GM19023 (cell line): ENCODE results near the gene RAD21L1.
"Not testable (repeated sequence)": the region's sequence is repeated elsewhere in the genome, so short reads cannot be mapped to it uniquely, and the experiment has no call there.

ENCODE experiments used
- ATAC-seq: cut with Tn5 transposase; IDR thresholded peaks from one replicate; pipeline ENCODE4 v1.9.1; 2021; ENCODE audit warnings: mild to moderate bottlenecking, moderate library complexity; ENCODE audit not compliant: unreplicated experiment

RAD21L1 gene

DNA sequence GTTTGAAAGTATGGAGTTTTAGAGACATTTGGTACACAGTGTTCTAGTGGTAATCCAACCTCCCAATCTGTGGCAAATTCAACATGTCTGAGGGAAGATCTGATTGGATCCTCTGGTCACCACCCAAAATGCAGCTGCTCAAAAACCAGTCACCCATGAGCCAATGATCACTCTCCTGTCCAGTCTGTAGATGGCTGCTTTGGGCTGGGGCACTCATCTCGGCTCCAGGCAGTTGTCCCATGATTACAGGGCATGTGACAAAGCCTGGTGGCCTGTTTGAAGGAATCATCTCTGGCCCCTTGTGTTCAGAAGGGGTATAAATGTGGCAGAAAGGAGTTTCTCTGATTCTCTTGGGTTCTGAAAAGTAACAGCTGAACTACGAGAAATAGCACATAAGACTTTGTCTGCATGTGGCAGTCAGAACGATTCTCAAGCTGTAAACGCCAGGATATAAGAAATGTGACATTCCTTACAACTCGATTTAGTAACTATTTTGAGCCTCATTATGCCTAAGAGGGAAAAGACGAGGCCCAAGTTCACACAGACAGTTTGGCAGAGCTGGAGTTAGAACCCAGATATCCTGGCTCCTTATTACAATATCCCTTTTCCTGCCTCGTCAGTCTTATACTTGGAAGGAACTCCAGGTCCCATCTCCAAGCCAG lies 26.5 kb upstream of the RAD21L1 start:
- ATAC-seq, result no peak

DNA sequence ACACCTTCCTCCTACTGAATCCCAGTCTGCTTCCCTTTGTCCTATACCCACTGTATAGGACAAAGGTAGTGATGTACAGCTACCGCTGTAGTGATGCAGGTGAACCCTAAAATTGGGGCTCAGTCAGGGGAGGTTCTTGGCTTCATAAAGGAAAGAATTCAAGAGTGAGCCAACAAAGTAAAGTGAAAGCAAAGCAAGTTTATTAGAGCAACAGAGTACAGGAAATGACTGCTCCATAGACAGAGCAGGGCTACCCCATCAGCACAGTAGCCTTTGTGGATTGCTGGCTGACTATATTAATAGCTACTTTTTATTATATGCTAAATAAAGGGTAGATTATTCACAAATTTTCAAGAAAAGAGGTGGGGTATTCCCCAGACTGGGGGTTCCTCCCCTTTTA lies 25.9 kb upstream of the RAD21L1 start:
- no peak for ATAC-seq

DNA sequence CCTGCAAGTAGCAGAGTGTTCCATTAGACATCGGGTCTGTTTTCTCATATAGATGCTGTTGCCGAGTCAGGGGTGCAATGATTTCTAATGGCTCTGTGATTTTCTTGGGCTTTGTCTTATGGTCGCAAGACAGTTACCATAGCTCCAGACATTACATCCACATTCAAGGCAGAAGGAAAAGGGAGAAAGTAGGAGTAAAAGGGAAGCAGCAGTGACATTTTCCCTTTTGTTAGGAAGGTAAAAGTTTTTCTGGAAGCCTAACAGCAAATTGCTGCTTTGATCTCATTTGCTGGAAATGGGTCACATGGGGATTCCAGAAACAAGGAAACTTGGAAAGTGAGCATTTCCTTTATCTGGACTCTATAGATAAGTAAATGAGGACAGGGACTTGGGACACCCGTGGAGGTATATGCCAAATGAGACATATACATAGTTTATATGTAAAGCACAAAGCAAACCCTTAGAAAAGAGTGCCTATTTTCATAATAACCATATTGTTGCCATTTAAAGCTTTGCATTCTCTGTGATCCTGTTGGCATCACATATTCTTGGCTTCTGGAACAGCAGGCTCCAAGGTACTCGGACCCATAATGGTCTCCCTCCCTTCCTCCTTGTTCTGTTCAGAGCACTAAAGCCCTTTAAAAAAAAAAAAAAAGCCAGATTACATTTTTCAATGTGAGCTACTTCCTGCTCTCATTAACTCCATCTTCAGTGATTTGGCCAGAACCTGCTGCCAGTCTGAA lies 22.9 kb upstream of the RAD21L1 start, which contains the start of gene C20orf202:
Gene C20orf202, plus strand, starts transcription at position 693 of the 743 bp plus-strand sequence. CDS start 132 bp downstream, outside the sequence.
- ATAC-seq, result no peak

DNA sequence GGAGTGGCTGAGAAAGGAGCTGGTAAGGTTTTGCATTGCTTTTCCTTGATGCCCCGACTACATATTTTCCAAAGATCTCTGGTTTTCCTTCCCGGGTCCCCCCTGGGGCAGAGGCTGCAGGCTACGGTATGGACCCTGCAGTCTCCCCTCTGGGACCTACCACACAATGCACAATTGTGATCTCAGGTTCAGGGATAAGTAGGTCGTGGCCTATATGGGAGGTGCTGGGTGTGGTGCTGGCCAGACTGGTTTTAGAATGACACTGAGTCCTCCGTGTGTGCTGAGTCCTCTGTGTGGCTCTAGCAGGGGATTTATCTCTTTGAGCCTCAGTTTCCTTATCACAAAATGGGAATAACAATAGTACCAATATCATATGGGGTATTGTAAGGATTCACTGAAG lies 22.2 kb upstream of the RAD21L1 start:
- no peak for ATAC-seq

DNA sequence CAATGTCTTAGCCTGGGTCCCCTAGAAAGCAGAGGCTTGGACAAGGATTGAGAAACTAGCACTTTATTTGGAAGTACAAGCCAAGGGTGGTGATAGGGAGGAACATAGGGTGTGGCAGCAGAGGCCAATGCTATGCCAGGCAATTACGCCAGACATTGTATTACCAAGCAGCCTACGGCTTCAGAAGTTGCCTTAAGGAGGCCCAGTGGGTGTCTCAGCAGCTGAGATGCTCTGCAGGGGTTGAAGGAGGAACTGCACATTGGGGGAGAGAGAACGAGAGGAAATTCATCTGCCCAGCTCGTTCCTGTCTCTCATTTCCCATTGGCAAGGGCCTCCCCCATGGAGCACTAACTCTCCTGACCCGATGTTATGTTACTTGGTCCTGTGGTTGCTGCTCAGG lies 21.7 kb upstream of the RAD21L1 start:
- no peak for ATAC-seq

DNA sequence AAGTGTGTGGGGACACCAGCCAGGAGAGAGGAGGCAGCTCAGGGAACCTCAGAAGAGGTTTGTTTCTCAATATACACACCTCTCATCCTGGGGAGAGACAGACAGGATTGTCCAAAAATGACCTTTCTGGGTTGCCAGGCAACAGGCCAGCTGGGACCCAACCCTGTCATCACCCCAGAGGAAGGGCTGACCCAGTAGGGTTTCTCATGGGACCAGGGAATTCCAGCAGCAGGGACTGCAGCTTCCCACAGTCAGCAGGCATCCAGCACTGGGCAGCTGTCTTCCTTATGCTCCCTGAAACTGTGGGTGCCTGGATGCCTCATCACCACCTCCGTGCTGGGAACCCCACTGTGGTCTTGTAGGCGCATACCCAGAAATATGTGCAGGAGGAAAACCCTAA lies 21.3 kb upstream of the RAD21L1 start:
- no peak for ATAC-seq

DNA sequence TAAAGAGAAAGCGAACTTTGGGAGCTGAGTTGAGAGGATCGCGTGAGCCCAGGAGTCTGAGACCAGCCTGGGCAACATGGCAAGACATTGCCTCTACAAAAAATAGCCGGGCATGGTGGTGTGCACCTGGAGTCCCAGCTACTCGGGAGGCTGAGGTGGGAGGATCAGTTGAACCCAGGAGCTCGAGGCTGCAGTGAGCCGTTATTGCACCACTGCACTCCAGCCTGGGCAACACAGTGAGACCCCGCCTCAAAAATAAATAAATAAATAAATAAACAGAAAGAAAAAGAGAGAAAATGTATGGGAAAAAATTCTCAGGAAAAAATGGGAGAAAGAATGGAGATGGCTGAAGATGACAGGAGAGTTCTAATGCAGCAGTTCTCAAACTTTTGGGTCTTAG lies 20.0 kb upstream of the RAD21L1 start:
- no peak for ATAC-seq

DNA sequence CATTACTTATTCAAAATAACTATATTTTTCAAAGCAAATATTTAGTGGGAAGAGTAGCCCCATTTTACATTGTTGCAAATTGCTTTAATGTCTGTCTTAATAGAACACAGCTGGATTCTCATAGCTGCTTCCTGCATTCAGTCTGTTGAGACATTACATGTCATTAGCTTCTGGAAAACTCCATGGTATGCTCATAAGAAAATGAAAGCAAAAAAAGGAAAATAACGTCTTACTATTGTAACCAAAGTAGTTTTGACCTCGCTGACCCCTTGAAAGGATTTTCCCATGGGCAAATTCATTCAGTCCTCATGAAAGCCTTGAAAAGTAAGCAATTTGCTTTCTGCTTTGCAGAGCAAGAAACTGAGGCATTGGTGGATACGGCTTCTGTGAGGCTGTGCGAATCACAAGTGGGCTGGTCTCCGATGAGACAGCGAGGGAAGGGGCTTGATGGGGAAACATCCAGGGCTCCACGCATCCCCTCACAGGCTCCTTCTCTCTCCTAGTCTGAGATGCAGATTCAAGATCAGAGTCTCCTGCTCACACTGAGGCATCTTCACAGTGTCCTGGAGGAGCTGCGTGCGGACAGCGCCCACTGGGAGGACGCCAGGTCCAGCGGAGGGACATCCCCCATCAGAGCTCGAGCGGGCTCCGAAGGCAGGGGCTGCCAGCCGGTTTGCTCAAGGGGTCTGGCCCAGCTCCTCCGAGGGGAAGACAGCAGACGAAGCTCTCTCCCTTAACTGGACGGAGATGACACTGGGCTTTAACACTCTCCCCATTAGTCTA lies 19.3 kb upstream of the RAD21L1 start:
- no peak for ATAC-seq

DNA sequence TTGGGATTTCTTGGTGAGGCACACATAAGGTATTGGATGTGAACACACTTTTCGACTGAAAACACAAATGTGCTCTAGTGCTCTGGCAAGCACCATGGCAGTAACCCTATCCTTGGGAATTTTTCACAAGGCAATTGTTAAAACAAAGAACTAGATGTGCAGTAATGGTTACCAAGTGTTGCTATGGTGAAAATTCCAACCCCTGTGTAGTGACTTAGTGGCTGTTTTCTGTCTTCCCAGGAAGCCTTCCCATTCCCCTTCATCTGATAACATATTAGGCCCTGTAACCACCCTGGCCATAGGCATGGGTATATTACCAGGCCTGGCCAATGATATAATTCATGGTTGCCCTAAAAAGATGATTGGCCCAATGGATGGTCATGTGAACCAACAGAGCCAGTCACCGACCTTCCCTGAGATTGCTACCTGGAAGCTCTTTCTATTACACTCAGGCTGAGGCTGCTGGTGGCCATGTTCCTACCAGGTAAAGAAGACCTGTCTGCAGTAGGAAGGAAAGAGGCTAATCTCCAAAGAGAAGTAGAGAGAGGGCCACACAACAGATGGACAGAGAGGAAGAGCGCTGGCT lies 18.5 kb upstream of the RAD21L1 start:
- ATAC-seq, result no peak

DNA sequence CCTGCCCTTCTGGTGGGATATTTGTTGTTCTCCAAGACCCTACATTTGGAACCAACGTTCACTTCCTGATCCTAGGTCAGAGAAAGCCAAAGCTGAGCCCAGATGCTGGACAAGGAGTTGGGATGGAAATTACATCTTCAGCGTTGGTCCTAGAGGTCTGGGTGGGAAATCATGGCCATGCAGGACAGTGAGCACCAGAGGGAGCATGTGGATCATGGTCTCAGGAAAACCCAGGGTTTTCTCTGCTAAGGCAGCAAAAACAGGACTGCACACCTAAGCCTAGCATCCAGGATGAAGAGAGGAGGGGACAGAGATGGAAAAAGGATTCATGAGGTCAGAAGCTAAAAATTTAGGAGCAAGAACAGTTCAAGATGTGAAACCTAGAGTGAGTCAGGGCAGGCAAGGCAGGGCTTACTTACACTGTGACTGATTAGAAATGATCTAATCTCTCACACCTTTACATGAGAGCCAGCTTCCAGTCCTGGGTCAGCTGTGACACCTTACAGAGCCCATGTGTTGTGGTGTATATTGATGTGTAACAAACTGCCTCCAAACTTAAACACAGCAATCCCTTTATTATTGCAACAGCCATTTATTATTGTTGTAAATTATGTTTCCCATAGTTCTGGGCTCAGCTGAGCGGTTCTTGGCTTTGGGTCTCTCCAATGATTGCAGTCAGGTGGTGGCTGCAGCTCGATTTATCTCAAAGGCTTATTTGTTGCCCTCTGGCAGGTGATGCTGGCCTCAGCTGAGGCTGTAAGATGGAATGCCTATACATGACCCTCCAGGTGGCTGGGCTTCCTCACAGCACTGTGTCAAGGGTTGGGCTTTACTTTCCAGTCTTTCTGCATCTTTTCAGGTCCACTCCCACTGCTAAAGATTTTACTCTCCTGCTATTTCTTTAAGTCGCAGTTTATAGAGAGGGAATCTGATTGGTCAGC lies 16.1 kb upstream of the RAD21L1 start:
- no peak for ATAC-seq

DNA sequence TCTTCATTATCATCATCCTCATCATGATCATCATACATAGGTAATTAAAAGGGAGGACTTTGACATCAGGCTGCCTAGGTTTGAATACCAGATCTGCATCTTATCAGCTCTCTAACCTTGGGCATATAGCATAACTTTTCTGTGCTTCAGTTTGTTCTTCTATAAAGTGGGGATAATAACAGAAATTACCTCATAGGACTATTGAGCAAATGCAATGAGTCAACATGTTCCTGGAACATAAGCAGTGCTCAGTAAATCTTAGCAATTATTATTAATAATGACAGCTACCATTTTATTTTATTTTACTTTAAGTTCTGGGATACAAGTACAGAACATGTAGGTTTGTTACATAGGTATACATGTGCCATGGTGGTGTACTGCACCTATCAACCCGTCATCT lies 15.3 kb upstream of the RAD21L1 start:
- no peak for ATAC-seq

DNA sequence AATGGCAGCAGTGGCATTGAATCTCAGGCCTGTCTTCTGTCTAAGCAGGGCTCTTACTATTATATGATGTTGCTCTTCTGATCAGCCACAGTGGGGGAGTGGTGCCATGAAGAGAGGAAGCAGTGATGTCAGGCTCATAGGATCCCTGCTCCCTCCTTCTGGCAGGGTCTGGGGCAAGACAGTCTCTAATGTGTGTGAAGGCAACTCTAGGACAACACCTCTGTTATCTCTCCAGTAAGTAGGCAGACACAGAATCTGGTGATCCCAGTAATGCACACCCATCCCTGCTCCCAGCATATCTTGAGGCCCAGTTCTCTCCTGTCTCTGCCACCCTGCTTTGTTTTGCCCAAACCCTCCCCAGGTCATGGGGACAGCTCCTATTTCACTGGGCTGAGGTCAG lies 13.8 kb upstream of the RAD21L1 start:
- ATAC-seq, result no peak

DNA sequence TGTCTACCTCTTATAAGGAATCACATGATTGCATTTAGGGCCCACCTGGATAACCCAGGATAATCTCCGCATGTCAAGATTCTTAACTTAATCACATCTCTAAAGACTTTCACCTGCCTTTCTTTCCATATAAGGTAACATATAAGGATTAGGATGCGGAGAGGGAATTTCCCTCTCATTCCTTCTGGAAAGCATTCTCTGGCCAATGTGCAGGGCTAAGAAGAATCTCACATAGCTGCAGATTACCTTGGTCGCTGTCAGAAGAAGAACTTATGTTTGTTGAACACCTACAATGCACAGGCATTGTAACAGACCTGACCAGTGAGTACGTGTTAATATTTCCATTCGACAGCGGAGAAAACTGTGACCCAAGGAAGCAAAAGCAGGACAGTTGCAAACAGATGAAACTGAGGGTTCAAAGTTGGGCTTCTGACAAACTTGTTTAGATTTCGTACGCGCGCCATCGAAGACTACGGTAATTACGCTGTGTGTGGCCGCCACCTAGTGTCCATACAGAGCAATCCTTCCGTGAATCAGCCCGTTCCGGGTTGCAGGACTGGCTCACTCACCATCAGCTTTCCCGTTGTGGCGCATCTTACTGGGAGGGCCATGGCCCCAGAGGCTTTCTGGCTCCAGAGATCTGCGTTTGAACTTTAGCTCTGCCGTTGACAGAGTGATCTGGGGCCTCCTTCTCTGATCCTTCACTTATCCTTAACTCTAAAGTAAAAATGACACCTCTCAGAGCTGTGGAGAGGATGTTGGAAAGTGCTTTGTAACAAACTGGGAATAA lies 13.0 kb upstream of the RAD21L1 start:
- no peak for ATAC-seq

DNA sequence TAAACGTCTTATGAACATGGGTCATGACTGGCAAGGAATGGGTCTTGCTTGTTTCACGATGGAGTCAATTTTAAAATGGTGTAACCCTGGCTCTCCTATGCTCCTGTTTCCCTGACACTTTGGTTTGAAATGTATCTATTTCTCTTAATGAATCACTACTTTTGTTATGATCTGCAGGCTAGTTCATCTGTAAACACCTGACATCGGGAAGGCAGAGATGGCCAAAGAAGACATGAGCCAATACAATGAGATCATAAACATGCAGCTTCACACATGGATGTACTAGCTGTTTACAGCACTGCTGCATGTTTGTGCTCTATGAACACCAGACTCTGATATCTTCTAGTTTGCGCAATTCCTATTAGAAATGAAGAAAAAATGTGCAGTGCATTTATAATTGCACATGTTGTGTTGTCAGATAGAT lies 11.0 kb upstream of the RAD21L1 start:
- no peak for ATAC-seq

DNA sequence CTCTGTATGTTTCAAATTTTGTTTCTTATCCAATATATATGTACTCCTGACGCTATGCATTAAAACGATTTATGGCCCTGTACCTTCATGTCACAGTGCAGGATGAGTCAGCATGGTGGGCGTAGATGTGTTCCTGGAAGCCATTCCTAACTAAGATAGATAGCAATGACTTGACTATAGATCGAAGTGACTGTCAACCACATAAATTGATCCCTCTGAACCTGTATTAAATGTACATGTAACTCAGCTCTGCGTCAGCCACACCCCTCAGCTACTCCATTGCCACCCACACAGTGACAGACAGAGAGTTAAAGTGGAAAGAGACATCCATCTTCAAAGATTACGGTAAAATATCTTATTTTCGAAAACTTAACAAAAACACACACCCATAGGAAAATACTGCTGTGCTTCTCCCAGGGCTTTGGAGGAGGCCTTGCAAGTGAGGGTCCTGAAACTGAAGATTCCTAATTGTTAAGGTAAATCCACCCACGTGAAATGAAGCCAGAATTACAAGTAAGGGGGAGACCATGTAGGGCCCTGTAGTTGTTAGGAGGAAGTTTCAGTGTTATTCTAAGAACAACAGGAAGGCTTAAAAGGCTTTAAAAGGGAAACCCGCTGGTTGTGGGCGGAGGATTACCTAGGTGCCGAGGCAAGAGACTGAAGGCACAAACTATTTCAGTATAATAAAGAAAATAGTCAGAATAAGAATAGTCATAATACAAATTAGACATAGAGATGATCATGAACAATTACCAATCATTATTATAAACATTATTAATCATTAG lies 10.3 kb upstream of the RAD21L1 start:
- no peak for ATAC-seq

DNA sequence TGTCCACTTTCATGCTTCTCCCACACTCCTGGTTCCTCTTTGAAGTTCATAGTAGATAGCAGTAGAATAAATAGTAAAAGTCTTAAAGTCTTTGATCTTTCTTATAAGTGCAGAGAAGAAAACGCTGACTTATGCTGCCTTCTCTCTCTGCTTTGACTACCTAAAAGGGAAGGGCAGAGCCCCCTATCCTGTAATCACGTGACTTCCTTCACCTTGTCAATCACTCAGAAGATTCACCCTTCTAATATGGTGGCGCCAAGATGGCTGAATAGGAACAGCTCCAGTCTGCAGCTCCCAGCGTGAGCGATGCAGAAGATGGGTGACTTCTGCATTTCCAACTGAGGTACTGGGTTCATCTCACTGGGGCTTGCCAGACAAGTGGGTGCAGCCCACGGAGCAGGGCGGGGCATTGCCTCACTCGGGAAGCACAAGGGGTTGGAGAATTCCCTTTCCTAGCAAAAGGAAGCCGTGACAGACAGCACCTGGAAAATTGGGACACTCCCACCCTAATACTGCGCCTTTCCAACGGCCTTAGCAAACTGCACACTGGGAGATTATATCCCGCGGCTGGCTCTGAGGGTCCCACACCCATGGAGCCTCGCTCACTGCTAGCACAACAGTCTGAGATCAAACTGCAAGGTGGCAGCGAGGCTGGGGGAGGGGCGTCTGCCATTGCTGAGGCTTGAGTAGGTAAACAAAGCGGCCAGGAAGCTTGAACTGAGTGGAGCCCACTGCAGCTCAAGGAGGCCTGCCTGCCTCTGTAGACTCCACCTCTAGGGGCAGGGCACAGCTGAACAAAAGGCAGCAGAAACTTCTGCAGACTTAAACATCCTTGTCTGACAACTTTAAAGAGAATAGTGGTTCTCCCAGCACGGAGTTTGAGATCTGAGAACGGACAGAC lies 9.1 kb upstream of the RAD21L1 start:
- not testable (repeated sequence) for ATAC-seq

DNA sequence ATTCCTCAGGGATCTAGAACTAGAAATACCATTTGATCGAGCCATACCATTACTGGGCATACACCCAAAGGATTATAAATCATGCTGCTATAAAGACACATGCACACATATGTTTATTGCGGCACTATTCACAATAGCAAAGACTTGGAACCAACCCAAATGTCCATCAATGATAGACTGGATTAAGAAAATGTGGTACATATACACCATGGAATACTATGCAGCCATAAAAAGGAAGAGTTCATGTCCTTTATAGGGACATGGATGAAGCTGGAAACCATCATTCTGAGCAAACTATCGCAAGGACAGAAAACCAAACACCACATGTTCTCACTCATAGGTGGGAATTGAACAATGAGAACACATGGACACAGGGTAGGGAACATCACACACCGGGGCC lies 3.1 kb upstream of the RAD21L1 start:
- ATAC-seq, result not testable (repeated sequence)
